ENCODE data around the gene RBM4B. TPM values are rescaled to one million over a fixed set of nuclear protein-coding genes. Genes with fewer than 3 reads are reported as not detected.

RBM4B gene
- total and polyA plus RNA-seq, 2 donors from 2014 or later: 18.2 to 20.8 TPM

- peak overlapping the region in 1 of 2 donors; percentile 23 for H3K27ac ChIP-seq (ENCODE audit: low read depth in 2 of 2, low read length in 2 of 2)
- intact Hi-C loops (cut with DNase I): no loop called here
- TF ChIP-seq, protein P1, sequence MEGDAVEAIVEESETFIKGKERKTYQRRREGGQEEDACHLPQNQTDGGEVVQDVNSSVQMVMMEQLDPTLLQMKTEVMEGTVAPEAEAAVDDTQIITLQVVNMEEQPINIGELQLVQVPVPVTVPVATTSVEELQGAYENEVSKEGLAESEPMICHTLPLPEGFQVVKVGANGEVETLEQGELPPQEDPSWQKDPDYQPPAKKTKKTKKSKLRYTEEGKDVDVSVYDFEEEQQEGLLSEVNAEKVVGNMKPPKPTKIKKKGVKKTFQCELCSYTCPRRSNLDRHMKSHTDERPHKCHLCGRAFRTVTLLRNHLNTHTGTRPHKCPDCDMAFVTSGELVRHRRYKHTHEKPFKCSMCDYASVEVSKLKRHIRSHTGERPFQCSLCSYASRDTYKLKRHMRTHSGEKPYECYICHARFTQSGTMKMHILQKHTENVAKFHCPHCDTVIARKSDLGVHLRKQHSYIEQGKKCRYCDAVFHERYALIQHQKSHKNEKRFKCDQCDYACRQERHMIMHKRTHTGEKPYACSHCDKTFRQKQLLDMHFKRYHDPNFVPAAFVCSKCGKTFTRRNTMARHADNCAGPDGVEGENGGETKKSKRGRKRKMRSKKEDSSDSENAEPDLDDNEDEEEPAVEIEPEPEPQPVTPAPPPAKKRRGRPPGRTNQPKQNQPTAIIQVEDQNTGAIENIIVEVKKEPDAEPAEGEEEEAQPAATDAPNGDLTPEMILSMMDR (IDR thresholded peaks at IDR 0.05; ENCODE audit: borderline replicate concordance, extremely low read depth, insufficient read depth): no peak
- peaks cover 0 to 24% (median 0%) of the 10 kb centered on the region in 3 donors for H3K36me3 ChIP-seq (ENCODE audit: control insufficient read depth in 2 of 3, insufficient read depth in 3 of 3, low read length in 3 of 3)
- no peak overlapping the region for H3K4me3 ChIP-seq (ENCODE audit: low read length in 3 of 3)
- no peaks in the 10 kb centered on the region for H3K9me3 ChIP-seq (ENCODE audit: control insufficient read depth in 2 of 3, insufficient read depth in 1 of 3, low read length in 3 of 3)
- no peaks in the 10 kb centered on the region for H3K4me1 ChIP-seq (ENCODE audit: control insufficient read depth in 2 of 3, insufficient read depth in 2 of 3, low read depth in 1 of 3, low read length in 3 of 3)
- FAIRE-seq: no peak
- no peak for DNase-seq
- H3K27me3 ChIP-seq (ENCODE audit: control insufficient read depth, insufficient read depth, low read length): no peaks in the 10 kb centered on the region
- no peak overlapping the region for H3K9ac ChIP-seq (ENCODE audit: low read length in 3 of 3)
These were observed 31.0 kb upstream of the RBM4B start for GRCh38 chr11:66708701-66709100.

DNA sequence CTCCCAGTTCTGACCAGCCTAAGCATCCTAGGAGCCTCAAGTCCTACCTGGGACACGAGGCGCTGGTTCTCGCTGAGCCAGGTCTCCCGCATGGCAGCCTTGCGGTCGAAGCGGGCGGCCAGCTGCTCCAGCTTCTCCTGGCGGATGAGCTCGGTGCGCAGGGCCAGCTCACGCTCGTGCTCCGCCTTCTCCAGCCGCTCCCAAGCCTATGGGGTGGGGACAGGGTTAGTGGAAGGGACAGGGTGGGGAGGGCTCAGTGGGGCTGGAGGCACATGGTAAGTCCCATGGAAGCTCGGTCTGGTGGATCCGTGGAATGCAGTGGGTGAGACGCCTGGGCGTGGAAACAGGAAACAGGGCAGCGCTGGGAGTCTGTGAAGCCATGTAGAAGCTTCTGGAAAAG, 30.4 kb upstream of the RBM4B start:
- no peak overlapping the region for H3K4me3 ChIP-seq (ENCODE audit: low read length in 3 of 3)
- FAIRE-seq (no peak), DNase-seq (peak in 1 of 5 donors; percentile 12)
- H3K36me3 ChIP-seq (ENCODE audit: control insufficient read depth in 2 of 3, insufficient read depth in 3 of 3, low read length in 3 of 3): peaks cover 0 to 18% (median 0%) of the 10 kb centered on the region in 3 donors
- no peaks in the 10 kb centered on the region for H3K4me1 ChIP-seq (ENCODE audit: control insufficient read depth in 2 of 3, insufficient read depth in 2 of 3, low read depth in 1 of 3, low read length in 3 of 3)
- H3K9ac ChIP-seq (ENCODE audit: low read length in 3 of 3): no peak overlapping the region
- no peaks in the 10 kb centered on the region for H3K27me3 ChIP-seq (ENCODE audit: control insufficient read depth, insufficient read depth, low read length)
- intact Hi-C loops (cut with DNase I): no loop called here
- H3K9me3 ChIP-seq (ENCODE audit: control insufficient read depth in 2 of 3, insufficient read depth in 1 of 3, low read length in 3 of 3): no peaks in the 10 kb centered on the region
- TF ChIP-seq, protein P1 (IDR thresholded peaks at IDR 0.05; ENCODE audit: borderline replicate concordance, extremely low read depth, insufficient read depth): no peak
- H3K27ac ChIP-seq (ENCODE audit: low read depth in 2 of 2, low read length in 2 of 2): no peak overlapping the region

DNA sequence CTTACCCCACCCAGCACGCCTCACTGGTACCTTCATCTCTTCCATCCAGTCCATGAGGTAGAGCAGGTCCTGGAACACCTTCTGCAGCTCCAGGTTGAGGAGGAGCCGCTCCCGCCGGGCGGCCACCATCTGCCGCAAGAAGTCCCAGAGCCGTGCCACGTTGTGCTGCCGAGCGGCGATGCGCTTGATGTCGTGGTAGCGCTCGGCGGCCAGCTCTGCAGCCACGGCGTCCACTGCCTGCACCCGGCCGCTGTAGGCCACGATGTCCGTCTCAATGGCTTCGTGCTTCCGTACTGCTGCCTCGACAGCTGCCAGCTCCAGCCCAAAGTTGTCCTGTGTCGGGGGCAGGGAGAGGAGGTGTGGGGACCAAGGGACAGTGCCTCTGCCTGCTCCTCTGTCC, 29.8 kb upstream of the RBM4B start:
- TF ChIP-seq, protein P1 (IDR thresholded peaks at IDR 0.05; ENCODE audit: borderline replicate concordance, extremely low read depth, insufficient read depth): no peak
- Histone ChIP-seq H3K27me3 (ENCODE audit: control insufficient read depth, insufficient read depth, low read length) (no peaks in the 10 kb centered on the region), H3K27ac (ENCODE audit: low read depth in 2 of 2, low read length in 2 of 2) (no peak overlapping the region), H3K36me3 (ENCODE audit: control insufficient read depth in 2 of 3, insufficient read depth in 3 of 3, low read length in 3 of 3) (peaks cover 0 to 14% (median 0%) of the 10 kb centered on the region in 3 donors), H3K4me1 (ENCODE audit: control insufficient read depth in 2 of 3, insufficient read depth in 2 of 3, low read depth in 1 of 3, low read length in 3 of 3) (no peaks in the 10 kb centered on the region), H3K9me3 (ENCODE audit: control insufficient read depth in 2 of 3, insufficient read depth in 1 of 3, low read length in 3 of 3) (no peaks in the 10 kb centered on the region), H3K4me3 (ENCODE audit: low read length in 3 of 3) (no peak overlapping the region), H3K9ac (ENCODE audit: low read length in 3 of 3) (no peak overlapping the region)
- FAIRE-seq (no peak), DNase-seq (no peak)
- intact Hi-C loops (cut with DNase I): no loop called here

DNA sequence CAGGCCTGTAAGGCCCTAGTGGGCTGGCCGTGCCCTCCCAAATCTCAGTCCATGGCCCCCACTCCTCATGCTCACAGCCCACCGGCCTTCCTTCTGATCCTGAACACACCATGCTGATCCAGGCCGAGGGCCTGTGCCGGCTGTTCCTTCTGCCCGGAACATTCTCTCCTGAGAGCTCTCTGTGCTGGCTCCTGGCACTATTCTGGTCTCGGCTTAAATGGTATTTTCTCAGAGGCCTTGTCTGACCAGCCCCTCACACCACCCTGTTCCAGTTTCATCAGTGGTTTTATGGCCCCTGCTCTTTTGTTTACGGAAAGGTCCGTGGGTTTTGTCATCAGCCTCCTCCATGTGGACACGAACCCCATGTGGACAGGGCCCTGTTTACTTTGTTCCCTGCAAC, 29.3 kb upstream of the RBM4B start:
- DNase-seq (no peak), FAIRE-seq (no peak)
- Histone ChIP-seq H3K9ac (ENCODE audit: low read length in 3 of 3) (no peak overlapping the region), H3K4me1 (ENCODE audit: control insufficient read depth in 2 of 3, insufficient read depth in 2 of 3, low read depth in 1 of 3, low read length in 3 of 3) (no peaks in the 10 kb centered on the region), H3K4me3 (ENCODE audit: low read length in 3 of 3) (no peak overlapping the region), H3K9me3 (ENCODE audit: control insufficient read depth in 2 of 3, insufficient read depth in 1 of 3, low read length in 3 of 3) (no peaks in the 10 kb centered on the region), H3K27ac (ENCODE audit: low read depth in 2 of 2, low read length in 2 of 2) (no peak overlapping the region), H3K36me3 (ENCODE audit: control insufficient read depth in 2 of 3, insufficient read depth in 3 of 3, low read length in 3 of 3) (peaks cover 0 to 14% (median 0%) of the 10 kb centered on the region in 3 donors), H3K27me3 (ENCODE audit: control insufficient read depth, insufficient read depth, low read length) (no peaks in the 10 kb centered on the region)
- intact Hi-C loops (cut with DNase I): no loop called here
- TF ChIP-seq, protein P1 (IDR thresholded peaks at IDR 0.05; ENCODE audit: borderline replicate concordance, extremely low read depth, insufficient read depth): no peak

Data from kidney (tissue), 14 donors.